Neural cell (in vitro differentiated cells): ENCODE measurements around the gene BNC2. TPM values are rescaled to one million over a fixed set of nuclear protein-coding genes. Genes with fewer than 3 reads are reported as not detected.

Experiments
- H2AFZ ChIP-seq: fragments of 200-600, 300-800 bp; sonication (generic), shearing (Covaris generic); 2 replicates; pipeline ENCODE4 v1.6.0; 2014; ENCODE audit warnings: low read depth, mild to moderate bottlenecking, antibody characterized with exemption, low read length, moderate library complexity
- H3F3A ChIP-seq: fragments of 200-600 bp; shearing (Covaris generic); 2 replicates; pipeline ENCODE4 v1.6.1; 2016; ENCODE audit warnings: mild to moderate bottlenecking, moderate library complexity, mixed read lengths, antibody characterized with exemption, low read length; ENCODE audit not compliant: insufficient read depth, poor library complexity, severe bottlenecking
- H3K27ac ChIP-seq: fragments of 200-600, 300-800 bp; sonication (generic), shearing (Covaris generic); 2 replicates; pipeline ENCODE4 v1.5.1; 2014; ENCODE audit warnings: mild to moderate bottlenecking, low read length, moderate library complexity
- H3K27me3 ChIP-seq: fragments of 300-800, 200-600 bp; sonication (generic), shearing (Covaris generic); 2 replicates; pipeline ENCODE4 v1.6.0; 2014; ENCODE audit warnings: mild to moderate bottlenecking, low read depth, low read length, moderate library complexity; ENCODE audit not compliant: insufficient read depth
- H3K36me3 ChIP-seq: fragments of 300-800, 200-600 bp; sonication (generic), shearing (Covaris generic); 2 replicates; pipeline ENCODE4 v1.5.1; 2014; ENCODE audit warnings: mild to moderate bottlenecking, antibody characterized with exemption, low read length, moderate library complexity; ENCODE audit not compliant: insufficient read depth
- H3K4me2 ChIP-seq: fragments of 300-800, 200-600 bp; sonication (generic), shearing (Covaris generic); 2 replicates; pipeline ENCODE4 v1.6.0; 2014; ENCODE audit warnings: mild to moderate bottlenecking, low read length
- H3K4me3 ChIP-seq: fragments of 300-800, 200-600 bp; sonication (generic), shearing (Covaris generic); 2 replicates; pipeline ENCODE4 v1.5.1; 2014; ENCODE audit warnings: mild to moderate bottlenecking, low read length, moderate library complexity
- H3K79me2 ChIP-seq: fragments of 200-600 bp; shearing (Covaris generic); replicated peaks from 2 replicates; pipeline ENCODE4 v1.6.0; 2014; ENCODE audit warnings: mild to moderate bottlenecking, low read length, moderate library complexity; ENCODE audit not compliant: insufficient read depth
- H3K9ac ChIP-seq: fragments of 300-800, 200-600 bp; sonication (generic), shearing (Covaris generic); 2 replicates; pipeline ENCODE4 v1.6.1; 2016; ENCODE audit warnings: mild to moderate bottlenecking, low read length, mixed read lengths
- H3K9me2 ChIP-seq: fragments of 200-600 bp; shearing (Covaris generic); 2 replicates; pipeline ENCODE4 v1.6.1; 2016; ENCODE audit warnings: mild to moderate bottlenecking, low read length, mixed read lengths; ENCODE audit not compliant: insufficient read depth
- H3K9me3 ChIP-seq: fragments of 200-600, 300-800 bp; sonication (generic), shearing (Covaris generic); 2 replicates; pipeline ENCODE4 v1.6.1; 2016; ENCODE audit warnings: mild to moderate bottlenecking, mixed run types, low read length, moderate library complexity, mixed read lengths
- H4K20me1 ChIP-seq: fragments of 200-600 bp; shearing (Covaris generic); 2 replicates; pipeline ENCODE4 v1.6.1; 2016; ENCODE audit warnings: mild to moderate bottlenecking, mixed run types; ENCODE audit not compliant: insufficient read depth
- EP300 ChIP-seq: fragments of 450-650 bp; conservative IDR thresholded peaks from 2 replicates; pipeline ENCODE4 v1.6.1; 2014; ENCODE audit warnings: antibody characterized with exemption, mild to moderate bottlenecking, moderate library complexity; ENCODE audit not compliant: poor library complexity, severe bottlenecking
- EZH2 ChIP-seq: fragments of 200-600, 300-800 bp; shearing (Covaris generic), sonication (generic); IDR thresholded peaks from 2 replicates; pipeline ENCODE4 v1.6.1; 2014; ENCODE audit warnings: antibody characterized with exemption, low read length, borderline replicate concordance, mild to moderate bottlenecking; ENCODE audit not compliant: insufficient read depth, poor library complexity, severe bottlenecking
- MXI1 ChIP-seq: fragments of 450-650 bp; conservative IDR thresholded peaks from 2 replicates; pipeline ENCODE4 v1.6.1; 2014; ENCODE audit warnings: antibody characterized with exemption, mild to moderate bottlenecking; ENCODE audit not compliant: poor library complexity, severe bottlenecking
- POLR2AphosphoS5 ChIP-seq: IDR thresholded peaks from 2 replicates; pipeline ENCODE4 v1.6.1; 2012
- RAD21 ChIP-seq: fragments of 450-650 bp; conservative IDR thresholded peaks from 2 replicates; pipeline ENCODE4 v1.6.1; 2014; ENCODE audit warnings: antibody characterized with exemption, mild to moderate bottlenecking, moderate library complexity
- REST ChIP-seq: IDR thresholded peaks from 2 replicates; pipeline ENCODE4 v1.6.1; 2012; ENCODE audit warnings: borderline replicate concordance
- SMC3 ChIP-seq: fragments of 450-650 bp; conservative IDR thresholded peaks from 2 replicates; pipeline ENCODE4 v1.6.1; 2014; ENCODE audit warnings: antibody characterized with exemption, mild to moderate bottlenecking, moderate library complexity; ENCODE audit not compliant: poor library complexity
- TAF1 ChIP-seq: IDR thresholded peaks from 2 replicates; pipeline ENCODE4 v1.6.1; 2012; ENCODE audit warnings: low read depth
- polyA plus RNA-seq: library from polyadenylated mRNA; depleted of rRNA; stranded (reverse); fragments of >200 nt; gene quantifications from 2 replicates; pipeline ENCODE4 v1.2.3, GENCODE V29; 2014
- TF ChIP-seq, protein P1 (sequence below): fragments of 450-650 bp; IDR thresholded peaks from 2 replicates; pipeline ENCODE4 v1.5.1; 2014; ENCODE audit warnings: antibody characterized with exemption, mild to moderate bottlenecking, moderate library complexity; ENCODE audit not compliant: poor library complexity, severe bottlenecking

Gene BNC2
- polyA plus RNA-seq, 1 donor from 2014 or later: 1.3 TPM

GRCh38 chr9:16552252-16552651 is 318.2 kb downstream of the BNC2 start:
- H3K27me3 ChIP-seq: no peaks in the 10 kb centered on the region
- no peaks in the 10 kb centered on the region for H3F3A ChIP-seq
- no peak overlapping the region for H2AFZ ChIP-seq
- H3K27ac ChIP-seq: no peak overlapping the region
- H3K9me2 ChIP-seq: no peaks in the 10 kb centered on the region
- no peak overlapping the region for H3K9ac ChIP-seq
- no peaks in the 10 kb centered on the region for H3K9me3 ChIP-seq
- H3K4me3 ChIP-seq: no peak overlapping the region
- no peaks in the 10 kb centered on the region for H3K79me2 ChIP-seq
- no peaks in the 10 kb centered on the region for H4K20me1 ChIP-seq
- no peaks in the 10 kb centered on the region for H3K36me3 ChIP-seq
- H3K4me2 ChIP-seq: no peak overlapping the region
- TF ChIP-seq TAF1: no peak
- TF ChIP-seq RAD21: no peak
- no peak for TF ChIP-seq EZH2
- TF ChIP-seq, protein P1, sequence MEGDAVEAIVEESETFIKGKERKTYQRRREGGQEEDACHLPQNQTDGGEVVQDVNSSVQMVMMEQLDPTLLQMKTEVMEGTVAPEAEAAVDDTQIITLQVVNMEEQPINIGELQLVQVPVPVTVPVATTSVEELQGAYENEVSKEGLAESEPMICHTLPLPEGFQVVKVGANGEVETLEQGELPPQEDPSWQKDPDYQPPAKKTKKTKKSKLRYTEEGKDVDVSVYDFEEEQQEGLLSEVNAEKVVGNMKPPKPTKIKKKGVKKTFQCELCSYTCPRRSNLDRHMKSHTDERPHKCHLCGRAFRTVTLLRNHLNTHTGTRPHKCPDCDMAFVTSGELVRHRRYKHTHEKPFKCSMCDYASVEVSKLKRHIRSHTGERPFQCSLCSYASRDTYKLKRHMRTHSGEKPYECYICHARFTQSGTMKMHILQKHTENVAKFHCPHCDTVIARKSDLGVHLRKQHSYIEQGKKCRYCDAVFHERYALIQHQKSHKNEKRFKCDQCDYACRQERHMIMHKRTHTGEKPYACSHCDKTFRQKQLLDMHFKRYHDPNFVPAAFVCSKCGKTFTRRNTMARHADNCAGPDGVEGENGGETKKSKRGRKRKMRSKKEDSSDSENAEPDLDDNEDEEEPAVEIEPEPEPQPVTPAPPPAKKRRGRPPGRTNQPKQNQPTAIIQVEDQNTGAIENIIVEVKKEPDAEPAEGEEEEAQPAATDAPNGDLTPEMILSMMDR: no peak
- TF ChIP-seq EP300: no peak
- no peak for TF ChIP-seq SMC3
- TF ChIP-seq REST: no peak
- TF ChIP-seq MXI1: no peak

DNA sequence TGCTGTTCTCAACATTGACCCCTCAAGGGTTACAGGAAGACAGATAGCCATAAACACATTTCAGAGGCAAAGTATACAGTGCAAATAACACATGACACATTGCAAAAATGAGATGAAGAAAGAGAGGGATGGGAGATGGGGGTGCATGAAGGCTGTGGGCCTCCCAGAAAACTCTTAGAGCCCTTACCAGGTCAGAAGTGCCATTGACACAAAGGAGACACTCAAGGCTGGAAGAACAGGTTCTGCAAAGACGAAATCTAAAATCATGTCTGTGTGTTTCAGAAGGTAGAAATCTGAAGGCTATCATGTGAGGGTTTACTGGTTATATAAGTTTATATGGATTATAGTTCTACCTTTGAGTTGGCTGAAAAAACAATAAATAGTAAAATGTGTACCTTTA is 318.8 kb downstream of the BNC2 start:
- Histone ChIP-seq H2AFZ (no peak overlapping the region), H4K20me1 (no peaks in the 10 kb centered on the region), H3K9me3 (no peaks in the 10 kb centered on the region), H3K36me3 (no peaks in the 10 kb centered on the region), H3K27ac (no peak overlapping the region), H3K9me2 (no peaks in the 10 kb centered on the region), H3K4me2 (no peak overlapping the region), H3K4me3 (no peak overlapping the region), H3K79me2 (no peaks in the 10 kb centered on the region), H3K9ac (no peak overlapping the region), H3F3A (no peaks in the 10 kb centered on the region), H3K27me3 (no peaks in the 10 kb centered on the region)
- TF ChIP-seq RAD21: no peak
- no peak for TF ChIP-seq MXI1
- TF ChIP-seq, protein P1: no peak
- no peak for TF ChIP-seq EZH2
- no peak for TF ChIP-seq SMC3
- no peak for TF ChIP-seq TAF1
- no peak for TF ChIP-seq POLR2AphosphoS5
- no peak for TF ChIP-seq EP300
- TF ChIP-seq REST: no peak
